ENCODE measurements around the gene CPED1.

CPED1 gene

DNA sequence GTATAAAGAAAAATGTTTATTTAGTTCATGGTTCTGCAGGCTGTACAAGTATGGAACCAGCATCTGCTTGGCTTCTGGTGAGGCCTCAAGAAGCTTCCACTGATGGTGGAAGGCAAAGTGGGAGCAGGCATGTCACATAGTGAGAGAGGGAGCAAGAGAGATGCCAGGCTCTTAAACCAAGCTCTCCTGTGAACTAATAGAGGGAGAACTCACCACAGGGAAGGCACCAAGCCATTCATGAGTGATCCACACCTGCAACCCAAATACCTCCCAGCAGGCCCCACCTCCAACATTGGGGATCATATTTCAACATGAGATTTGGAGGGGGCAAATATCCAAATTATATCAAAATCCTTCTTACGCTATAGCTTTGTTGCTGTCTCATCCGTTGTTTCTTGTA, 113.1 kb downstream of the CPED1 start:
- no peak overlapping the region for H3K4me3 ChIP-seq (replicated peaks; ENCODE audit: low read depth, low read length)
- DNase-seq (ENCODE audit: extremely low read depth, low read depth): no peak
- TF ChIP-seq, protein P1, sequence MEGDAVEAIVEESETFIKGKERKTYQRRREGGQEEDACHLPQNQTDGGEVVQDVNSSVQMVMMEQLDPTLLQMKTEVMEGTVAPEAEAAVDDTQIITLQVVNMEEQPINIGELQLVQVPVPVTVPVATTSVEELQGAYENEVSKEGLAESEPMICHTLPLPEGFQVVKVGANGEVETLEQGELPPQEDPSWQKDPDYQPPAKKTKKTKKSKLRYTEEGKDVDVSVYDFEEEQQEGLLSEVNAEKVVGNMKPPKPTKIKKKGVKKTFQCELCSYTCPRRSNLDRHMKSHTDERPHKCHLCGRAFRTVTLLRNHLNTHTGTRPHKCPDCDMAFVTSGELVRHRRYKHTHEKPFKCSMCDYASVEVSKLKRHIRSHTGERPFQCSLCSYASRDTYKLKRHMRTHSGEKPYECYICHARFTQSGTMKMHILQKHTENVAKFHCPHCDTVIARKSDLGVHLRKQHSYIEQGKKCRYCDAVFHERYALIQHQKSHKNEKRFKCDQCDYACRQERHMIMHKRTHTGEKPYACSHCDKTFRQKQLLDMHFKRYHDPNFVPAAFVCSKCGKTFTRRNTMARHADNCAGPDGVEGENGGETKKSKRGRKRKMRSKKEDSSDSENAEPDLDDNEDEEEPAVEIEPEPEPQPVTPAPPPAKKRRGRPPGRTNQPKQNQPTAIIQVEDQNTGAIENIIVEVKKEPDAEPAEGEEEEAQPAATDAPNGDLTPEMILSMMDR (IDR thresholded peaks at IDR 0.05; ENCODE audit: low read depth, low read length, missing control alignments): no peak

DNA sequence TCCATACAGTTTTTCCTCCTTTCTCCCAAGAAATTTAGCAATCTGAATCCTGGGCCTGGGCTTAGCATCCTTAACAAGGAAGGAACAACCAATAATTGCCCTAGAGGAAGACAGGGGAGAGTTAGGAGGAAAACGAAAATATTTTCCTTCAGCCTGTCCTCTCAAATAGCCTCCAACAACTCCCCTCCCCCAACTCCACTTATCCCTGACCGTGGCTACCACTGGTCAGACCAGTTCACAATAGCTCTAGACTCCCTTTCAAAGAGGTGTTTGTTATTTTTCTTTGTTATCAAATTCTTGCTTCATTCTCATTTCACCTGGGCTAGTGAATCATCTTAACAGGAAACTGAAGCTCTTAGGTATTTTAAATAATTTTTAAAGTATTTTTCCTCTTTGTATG, 114.1 kb downstream of the CPED1 start:
- no peak overlapping the region for H3K4me3 ChIP-seq (replicated peaks; ENCODE audit: low read depth, low read length)
- no peak for DNase-seq (ENCODE audit: extremely low read depth, low read depth)
- TF ChIP-seq, protein P1 (IDR thresholded peaks at IDR 0.05; ENCODE audit: low read depth, low read length, missing control alignments): no peak

DNA sequence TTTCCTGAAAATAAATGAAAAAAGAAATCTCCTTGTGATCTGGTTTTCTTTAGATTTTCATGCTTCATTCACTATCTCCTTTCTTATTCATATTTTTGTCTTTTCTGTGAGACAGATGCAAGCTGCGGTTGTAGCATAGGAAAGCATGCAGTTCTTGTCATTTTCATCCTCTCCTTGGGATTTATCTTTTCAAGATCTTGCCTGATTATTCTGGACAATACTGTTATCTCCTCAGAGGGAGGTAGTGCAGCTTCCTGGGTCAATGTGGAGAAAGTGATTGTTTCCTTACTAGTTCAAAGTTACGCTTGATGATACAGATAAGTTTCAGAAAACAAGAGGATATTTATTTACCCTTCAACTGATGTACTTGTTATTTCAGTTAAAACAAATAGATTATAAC, 114.6 kb downstream of the CPED1 start:
- no peak overlapping the region for H3K4me3 ChIP-seq (replicated peaks; ENCODE audit: low read depth, low read length)
- no peak for DNase-seq (ENCODE audit: extremely low read depth, low read depth)
- TF ChIP-seq, protein P1 (IDR thresholded peaks at IDR 0.05; ENCODE audit: low read depth, low read length, missing control alignments): no peak

DNA sequence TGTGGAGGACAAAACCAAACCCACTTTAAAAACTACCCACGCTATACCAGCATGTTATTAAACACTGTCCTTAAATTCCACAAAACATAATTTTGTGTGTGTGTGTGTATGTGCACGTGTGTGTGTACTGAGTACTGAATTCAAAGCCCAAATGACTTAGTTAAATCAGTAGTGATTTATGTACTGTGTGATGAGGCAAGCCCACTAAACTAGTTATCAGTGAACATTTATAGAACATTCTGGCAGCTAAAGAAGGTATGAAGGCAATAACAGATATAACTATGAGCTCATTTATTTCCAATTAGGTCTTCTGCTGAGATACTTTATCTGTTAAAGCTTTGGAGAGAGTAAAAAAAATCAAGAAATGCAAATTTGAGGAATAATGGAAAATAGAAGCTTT, 115.1 kb downstream of the CPED1 start:
- TF ChIP-seq, protein P1 (IDR thresholded peaks at IDR 0.05; ENCODE audit: low read depth, low read length, missing control alignments): no peak
- no peak for DNase-seq (ENCODE audit: extremely low read depth, low read depth)
- no peak overlapping the region for H3K4me3 ChIP-seq (replicated peaks; ENCODE audit: low read depth, low read length)

DNA sequence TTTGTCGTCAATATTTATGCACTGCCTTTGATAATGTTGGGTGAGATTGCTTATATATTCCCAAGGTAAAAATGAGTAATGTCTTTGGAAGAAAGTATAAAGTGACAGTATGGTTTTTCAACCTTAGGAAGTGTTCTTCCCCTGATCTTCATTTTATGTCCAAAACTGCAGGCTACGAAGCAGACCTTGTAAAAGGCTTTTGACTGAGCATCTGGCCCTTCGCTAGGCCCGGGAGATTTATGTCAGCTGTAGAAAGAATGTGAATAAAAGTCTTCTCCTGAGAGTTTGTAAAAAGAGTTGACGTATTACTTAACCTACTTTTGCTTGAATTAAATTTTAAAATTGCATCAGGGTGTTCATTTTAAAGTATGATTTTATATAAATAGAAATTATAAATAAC, 116.8 kb downstream of the CPED1 start:
- H3K4me3 ChIP-seq (replicated peaks; ENCODE audit: low read depth, low read length): no peak overlapping the region
- TF ChIP-seq, protein P1 (IDR thresholded peaks at IDR 0.05; ENCODE audit: low read depth, low read length, missing control alignments): no peak
- DNase-seq (ENCODE audit: extremely low read depth, low read depth): no peak

DNA sequence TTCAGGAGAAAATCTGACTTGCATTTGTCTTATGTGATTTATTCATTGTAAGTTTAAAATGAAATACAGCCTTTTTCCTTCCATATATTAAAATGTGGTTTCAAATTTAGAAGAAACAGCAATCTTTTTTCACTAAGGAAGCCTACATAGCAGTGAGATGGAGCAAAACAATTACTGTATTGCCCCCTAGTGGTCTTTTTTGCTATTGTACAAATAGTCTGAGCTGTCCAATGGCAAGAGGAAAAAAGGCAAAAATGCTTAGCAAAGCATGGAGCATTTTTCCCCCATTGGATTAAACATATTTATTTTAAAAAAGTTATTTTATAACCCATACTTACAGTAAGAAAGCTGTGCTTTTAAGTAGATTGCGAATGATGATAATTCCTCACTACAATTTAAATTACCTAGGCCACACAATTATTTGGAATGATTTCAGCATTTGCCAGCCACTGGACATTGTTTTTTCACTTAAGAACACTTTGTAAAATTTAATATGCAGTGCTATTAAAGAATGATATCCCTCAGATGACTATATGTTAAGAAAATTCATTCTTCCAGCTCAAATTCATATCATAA, 119.5 kb downstream of the CPED1 start:
- TF ChIP-seq, protein P1 (IDR thresholded peaks at IDR 0.05; ENCODE audit: low read depth, low read length, missing control alignments): peak; percentile 59
- H3K4me3 ChIP-seq (replicated peaks; ENCODE audit: low read depth, low read length): no peak overlapping the region
- peak; percentile 68 for DNase-seq (ENCODE audit: extremely low read depth, low read depth)

DNA sequence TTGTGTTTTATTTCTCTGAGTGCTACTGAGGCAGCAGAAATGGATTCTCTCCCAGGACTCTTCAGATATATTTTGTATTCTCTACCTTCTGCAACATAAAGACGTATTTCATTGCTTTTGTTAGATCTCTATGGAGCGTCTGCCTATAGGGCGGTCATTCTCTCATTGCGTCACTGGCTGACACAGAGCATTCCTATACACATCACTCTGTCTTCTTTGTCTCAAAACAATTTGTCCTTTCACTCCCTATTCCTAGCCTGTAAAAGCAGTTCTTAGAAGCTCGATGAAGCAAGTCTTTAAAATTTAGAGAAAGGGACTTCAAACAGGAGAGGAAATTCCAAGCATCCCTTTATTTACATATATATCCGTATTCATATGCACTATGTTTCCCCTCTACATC, 120.6 kb downstream of the CPED1 start:
- no peak overlapping the region for H3K4me3 ChIP-seq (replicated peaks; ENCODE audit: low read depth, low read length)
- DNase-seq (ENCODE audit: extremely low read depth, low read depth): no peak
- TF ChIP-seq, protein P1 (IDR thresholded peaks at IDR 0.05; ENCODE audit: low read depth, low read length, missing control alignments): no peak

Measured in HFF-Myc (cell line).